HG02763 (cell line): ENCODE results near the gene PLPPR5.
"Not testable (repeated sequence)": the region's sequence is repeated elsewhere in the genome, so short reads cannot be mapped to it uniquely, and the experiment has no call there.

Source experiments
- ATAC-seq: cut with Tn5 transposase; IDR thresholded peaks from one replicate; pipeline ENCODE4 v1.9.1; 2021; ENCODE audit warnings: mild to moderate bottlenecking, moderate library complexity; ENCODE audit not compliant: unreplicated experiment

PLPPR5 gene

GRCh38 chr1:98920441-98921110 is 84.1 kb downstream of the PLPPR5 start:
- ATAC-seq: no peak

- no peak for ATAC-seq
These were observed 85.0 kb downstream of the PLPPR5 start for GRCh38 chr1:98919652-98920051.

GRCh38 chr1:98919211-98919610 is 85.5 kb downstream of the PLPPR5 start:
- no peak for ATAC-seq

DNA sequence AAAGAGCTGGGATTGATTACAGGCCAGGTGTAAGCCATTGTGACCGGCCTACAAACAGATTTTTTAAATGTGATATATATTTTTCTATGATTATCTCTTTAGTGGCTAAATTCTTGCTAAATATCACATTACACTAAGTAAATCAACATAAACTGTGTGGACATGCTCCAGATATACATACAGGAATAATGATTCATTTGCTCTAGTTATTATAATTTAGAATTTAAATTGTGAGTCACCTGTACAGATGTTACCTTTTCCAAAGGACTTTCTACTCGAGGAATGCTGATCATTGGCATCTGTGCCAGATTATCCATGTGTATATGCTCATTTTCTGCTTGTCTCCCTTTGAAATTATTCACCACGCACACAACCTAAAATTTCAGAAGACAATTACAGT is 90.1 kb downstream of the PLPPR5 start:
- no peak for ATAC-seq

DNA sequence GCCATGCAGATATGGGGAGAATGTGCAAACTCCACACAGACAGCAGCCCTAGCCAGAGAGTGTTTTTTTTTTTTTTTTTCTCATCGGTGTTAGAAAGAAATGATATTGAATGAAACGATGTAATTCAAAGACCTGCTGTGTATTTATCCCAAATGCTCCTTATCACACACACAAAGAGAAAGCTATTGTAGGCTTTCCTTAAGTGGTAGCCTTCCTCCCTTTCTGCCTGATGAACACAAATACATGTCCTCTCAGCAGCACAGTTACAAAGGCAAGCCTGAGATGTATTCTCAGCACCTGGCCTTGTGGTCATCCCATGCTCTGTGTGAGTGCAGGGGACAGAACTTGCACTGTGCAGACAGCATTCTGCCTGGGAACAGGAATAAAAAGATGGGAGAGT is 93.8 kb downstream of the PLPPR5 start:
- no peak for ATAC-seq

GRCh38 chr1:98908980-98909379 is 95.7 kb downstream of the PLPPR5 start:
- no peak for ATAC-seq

- ATAC-seq: no peak
These were observed 97.9 kb downstream of the PLPPR5 start for GRCh38 chr1:98906809-98907208.

DNA sequence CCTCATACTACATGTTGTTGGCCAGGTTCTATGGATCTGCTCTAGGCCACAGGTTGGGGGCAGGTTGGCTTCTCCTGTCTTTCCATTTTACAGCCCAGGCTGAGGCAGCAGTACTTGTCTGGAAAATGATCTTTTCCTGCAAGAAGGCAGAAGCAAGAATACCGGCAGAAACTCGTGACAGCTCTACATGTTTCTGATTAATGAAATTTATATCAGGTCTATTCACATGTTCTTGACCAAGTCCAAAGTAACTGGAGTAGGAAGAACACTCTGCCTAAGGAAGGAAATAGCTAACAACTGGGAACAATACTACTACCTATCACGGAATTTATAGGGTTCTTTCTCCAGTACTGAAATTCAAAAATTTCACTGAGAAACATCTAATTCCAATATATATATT is 98.3 kb downstream of the PLPPR5 start:
- ATAC-seq: no peak

GRCh38 chr1:98904684-98905083 is 100.0 kb downstream of the PLPPR5 start:
- no peak for ATAC-seq

GRCh38 chr1:98903726-98904125 is 100.9 kb downstream of the PLPPR5 start:
- no peak for ATAC-seq

- no peak for ATAC-seq
These were observed 101.4 kb downstream of the PLPPR5 start for GRCh38 chr1:98903261-98903660.

DNA sequence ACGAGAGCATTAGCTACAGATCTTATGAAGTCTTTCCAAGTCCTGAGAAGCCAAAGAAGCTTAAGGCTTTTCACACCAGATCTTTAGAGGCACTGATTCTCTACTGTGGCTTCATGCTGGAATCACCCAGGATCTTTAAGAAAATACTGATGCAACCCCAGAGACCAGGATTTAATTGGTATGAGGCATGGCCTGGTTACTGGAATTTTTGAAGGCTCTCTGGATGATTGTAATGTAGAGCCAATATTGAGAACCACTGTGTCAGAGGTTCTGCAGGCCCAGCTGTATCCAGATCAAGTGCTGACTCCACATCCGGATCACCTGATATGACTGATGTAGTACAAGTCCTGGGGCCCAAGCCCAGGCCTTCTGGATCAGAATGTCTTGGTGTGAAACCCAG is 105.7 kb downstream of the PLPPR5 start:
- ATAC-seq: no peak

DNA sequence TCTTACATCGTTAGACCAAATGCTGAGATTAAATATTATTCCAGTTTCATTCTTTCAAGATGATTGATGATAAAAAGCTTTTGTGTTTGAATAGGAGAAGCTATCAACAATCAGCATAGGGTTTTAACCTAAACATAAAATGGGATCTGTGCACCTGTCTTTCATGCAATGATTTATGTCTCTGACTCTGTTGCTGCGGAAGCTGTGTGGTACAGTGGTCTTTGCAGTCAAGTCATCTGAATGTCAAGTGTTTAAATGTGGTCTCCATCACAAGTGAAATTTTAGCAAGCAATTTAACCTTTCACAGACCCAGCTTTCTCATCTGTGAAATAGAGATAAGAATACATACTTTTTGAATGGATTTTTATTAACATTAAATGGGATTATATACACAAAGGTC is 107.2 kb downstream of the PLPPR5 start:
- ATAC-seq: no peak

GRCh38 chr1:98896711-98897445 is 107.8 kb downstream of the PLPPR5 start:
- ATAC-seq: no peak

GRCh38 chr1:98893371-98893770 is 111.3 kb downstream of the PLPPR5 start:
- no peak for ATAC-seq

DNA sequence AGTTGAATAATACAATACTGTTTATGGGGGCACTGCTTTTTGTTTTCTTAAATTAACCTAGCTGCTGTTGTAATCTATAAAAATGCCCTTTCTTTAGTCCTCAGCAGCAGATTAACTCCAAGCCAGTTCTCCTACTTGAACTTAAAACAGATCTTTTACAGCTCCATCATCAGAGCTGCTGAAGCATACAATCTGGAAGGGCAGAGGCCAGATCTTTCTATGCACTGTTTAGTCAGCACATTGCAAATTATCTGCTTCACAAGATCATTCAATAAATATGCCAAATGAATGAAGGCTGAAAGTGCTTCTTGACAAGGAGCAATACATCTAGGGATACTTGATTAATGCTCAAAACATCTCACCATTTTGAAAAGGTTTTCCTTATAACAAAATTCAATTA is 115.8 kb downstream of the PLPPR5 start:
- no peak for ATAC-seq

DNA sequence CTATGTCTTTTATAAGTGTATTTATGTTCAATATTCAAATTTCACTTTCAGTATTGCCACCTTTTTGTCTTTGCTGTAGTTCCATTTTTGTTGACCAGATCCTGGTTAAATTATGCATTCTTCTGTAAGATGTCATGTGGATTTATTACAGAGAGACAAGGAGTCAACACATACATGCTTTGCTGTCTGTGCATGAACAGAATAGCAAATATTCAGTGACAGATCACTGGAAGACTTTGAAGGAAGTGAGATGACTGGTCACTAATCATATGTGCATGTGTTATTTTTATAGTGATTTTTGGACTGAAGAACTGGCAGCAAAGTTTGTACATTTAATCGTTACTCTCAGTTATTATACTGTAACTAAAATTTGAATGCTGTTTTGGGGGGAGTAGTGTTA is 117.2 kb downstream of the PLPPR5 start:
- ATAC-seq: no peak

DNA sequence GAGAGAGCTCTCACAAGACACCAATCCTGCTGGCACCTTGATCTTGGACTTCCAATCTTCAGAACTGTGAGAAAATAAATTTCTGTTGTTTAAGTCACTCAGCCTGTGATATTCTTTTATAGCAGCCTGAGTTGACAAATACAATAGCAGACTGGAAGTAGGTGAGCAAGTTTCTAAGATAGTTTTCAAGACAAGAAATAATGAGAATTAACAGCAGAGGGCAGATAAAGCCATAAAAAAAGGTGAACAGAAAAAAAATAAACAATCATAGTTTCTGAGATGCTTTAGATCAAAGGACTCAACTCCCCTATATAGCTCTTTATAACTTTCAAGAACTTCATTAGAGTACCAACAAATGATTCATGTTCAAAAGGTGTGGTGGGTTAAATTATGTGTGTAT is 119.8 kb downstream of the PLPPR5 start:
- ATAC-seq: no peak

- no peak for ATAC-seq
These were observed 122.8 kb downstream of the PLPPR5 start for GRCh38 chr1:98881901-98882300.

DNA sequence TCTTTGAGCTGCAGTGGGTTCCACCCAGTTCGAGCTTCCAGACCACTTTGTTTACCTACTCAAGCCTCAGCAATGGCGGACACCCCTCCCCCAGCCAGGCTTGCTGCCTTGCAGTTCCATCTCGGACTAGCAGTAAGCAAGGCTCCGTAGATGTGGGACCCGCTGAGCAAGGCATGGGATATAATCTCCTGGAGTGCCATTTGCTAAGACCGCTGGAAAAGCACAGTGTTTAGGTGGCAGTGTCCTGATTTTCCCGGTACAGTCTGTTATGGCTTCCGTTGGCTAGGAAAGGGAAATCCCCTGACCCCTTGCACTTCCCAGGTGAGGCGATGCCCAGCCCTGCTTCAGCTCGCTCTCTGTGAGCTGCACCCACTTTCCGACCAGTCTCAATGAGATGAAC is 123.4 kb downstream of the PLPPR5 start:
- ATAC-seq: not testable (repeated sequence)

DNA sequence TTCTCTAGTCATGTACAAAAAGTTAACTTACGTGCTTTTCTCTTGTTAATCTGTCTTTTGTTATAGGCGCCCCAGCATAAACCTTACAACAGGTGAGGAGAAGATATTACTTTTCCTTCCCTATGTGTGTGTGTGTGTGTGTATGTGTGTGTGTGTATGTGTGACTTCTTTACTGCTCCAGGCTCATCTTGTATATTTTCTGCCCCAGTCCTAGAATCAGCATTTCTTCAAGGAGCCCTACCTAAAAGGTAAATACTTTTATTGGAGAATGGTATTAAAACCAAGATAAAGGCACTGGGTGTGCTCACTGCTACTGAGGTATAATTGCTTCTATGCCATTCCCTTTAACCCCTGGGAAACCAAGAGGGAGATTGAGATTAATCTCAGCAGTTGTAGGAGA is 129.8 kb downstream of the PLPPR5 start:
- no peak for ATAC-seq
